ENCODE results near the gene FLRT1. TPM values are rescaled to one million over a fixed set of nuclear protein-coding genes. Genes with fewer than 3 reads are reported as not detected.
A peak's percentile ranks its signal among the peaks of the same experiment; 100 is the strongest.

The FLRT1 gene, protein sequence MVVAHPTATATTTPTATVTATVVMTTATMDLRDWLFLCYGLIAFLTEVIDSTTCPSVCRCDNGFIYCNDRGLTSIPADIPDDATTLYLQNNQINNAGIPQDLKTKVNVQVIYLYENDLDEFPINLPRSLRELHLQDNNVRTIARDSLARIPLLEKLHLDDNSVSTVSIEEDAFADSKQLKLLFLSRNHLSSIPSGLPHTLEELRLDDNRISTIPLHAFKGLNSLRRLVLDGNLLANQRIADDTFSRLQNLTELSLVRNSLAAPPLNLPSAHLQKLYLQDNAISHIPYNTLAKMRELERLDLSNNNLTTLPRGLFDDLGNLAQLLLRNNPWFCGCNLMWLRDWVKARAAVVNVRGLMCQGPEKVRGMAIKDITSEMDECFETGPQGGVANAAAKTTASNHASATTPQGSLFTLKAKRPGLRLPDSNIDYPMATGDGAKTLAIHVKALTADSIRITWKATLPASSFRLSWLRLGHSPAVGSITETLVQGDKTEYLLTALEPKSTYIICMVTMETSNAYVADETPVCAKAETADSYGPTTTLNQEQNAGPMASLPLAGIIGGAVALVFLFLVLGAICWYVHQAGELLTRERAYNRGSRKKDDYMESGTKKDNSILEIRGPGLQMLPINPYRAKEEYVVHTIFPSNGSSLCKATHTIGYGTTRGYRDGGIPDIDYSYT
- under 1 TPM; 0.10 to 0.60 TPM for total RNA-seq
- not detected for polyA plus RNA-seq
- long read RNA-seq, donor 1, result 0 reads
- long read RNA-seq, donor 2, partial matches to known transcripts, result 0 of 3 reads
- long read RNA-seq, donor 2, other reads (novel, unspliced or antisense), result 2 of 3 reads

GRCh38 chr11:64035576-64035975 is at the start of gene FLRT1:
Gene FLRT1, plus strand, starts transcription at chr11:64035931. Its CDS starts 80,337 bp downstream, at chr11:64116268.
- Histone ChIP-seq H3K27me3 (ENCODE audit: control insufficient read depth in 1 of 2, insufficient read depth in 2 of 2, low read length in 1 of 2) (no peaks in the 10 kb centered on the region), H3K4me1 (ENCODE audit: control insufficient read depth in 1 of 2, insufficient read depth in 2 of 2, low read length in 2 of 2) (no peaks in the 10 kb centered on the region), H3K4me3 (ENCODE audit: low read length in 2 of 2) (peak within 1 kb of the TSS; percentile 21 to 48), H3K27ac (ENCODE audit: low read depth in 1 of 2, low read length in 2 of 2) (no peak within 1 kb of the TSS), H3K9me3 (ENCODE audit: control insufficient read depth, low read length) (no peaks in the 10 kb centered on the region), H3K36me3 (ENCODE audit: control insufficient read depth in 1 of 2, insufficient read depth in 2 of 2, low read length in 1 of 2) (no peaks in the 10 kb centered on the region)
- intact Hi-C loops (cut with DNase I), result no loop called here
- no peak for DNase-seq
- 1 to 2% methylated on average over 13 to 59 of the region's 64 CpGs for WGBS, 2 donors
- no peak for ATAC-seq (ENCODE audit: low FRiP score)

GRCh38 chr11:63986156-63986931 is 49.4 kb upstream of the FLRT1 start, which contains the start of gene OTUB1:
Gene OTUB1, plus strand, starts transcription at chr11:63986438. Its CDS starts 19 bp downstream, at chr11:63986457.
- no peaks in the 10 kb centered on the region for H3K4me1 ChIP-seq (ENCODE audit: control insufficient read depth in 1 of 2, insufficient read depth in 2 of 2, low read length in 2 of 2)
- peak; percentile 95 for ATAC-seq (ENCODE audit: low FRiP score)
- intact Hi-C loops (cut with DNase I), result no loop called here
- WGBS, 2 donors, result 0% methylated on average over 42 to 63 of the region's 63 CpGs
- no peaks in the 10 kb centered on the region for H3K27me3 ChIP-seq (ENCODE audit: control insufficient read depth in 1 of 2, insufficient read depth in 2 of 2, low read length in 1 of 2)
- H3K27ac ChIP-seq (ENCODE audit: low read depth in 1 of 2, low read length in 2 of 2), result peak within 1 kb of the TSS in 1 of 2 donors; percentile 58
- H3K9me3 ChIP-seq (ENCODE audit: control insufficient read depth, low read length), result no peaks in the 10 kb centered on the region
- no peaks in the 10 kb centered on the region for H3K36me3 ChIP-seq (ENCODE audit: control insufficient read depth in 1 of 2, insufficient read depth in 2 of 2, low read length in 1 of 2)
- H3K4me3 ChIP-seq (ENCODE audit: low read length in 2 of 2), result peak within 1 kb of the TSS; percentile 80 to 85
- DNase-seq, result peak; percentile 96 to 97

GRCh38 chr11:63986932-63987513 is 48.7 kb upstream of the FLRT1 start:
- Histone ChIP-seq H3K9me3 (ENCODE audit: control insufficient read depth, low read length) (no peaks in the 10 kb centered on the region), H3K27ac (ENCODE audit: low read depth in 1 of 2, low read length in 2 of 2) (no peak overlapping the region), H3K36me3 (ENCODE audit: control insufficient read depth in 1 of 2, insufficient read depth in 2 of 2, low read length in 1 of 2) (no peaks in the 10 kb centered on the region), H3K27me3 (ENCODE audit: control insufficient read depth in 1 of 2, insufficient read depth in 2 of 2, low read length in 1 of 2) (no peaks in the 10 kb centered on the region), H3K4me1 (ENCODE audit: control insufficient read depth in 1 of 2, insufficient read depth in 2 of 2, low read length in 2 of 2) (no peaks in the 10 kb centered on the region), H3K4me3 (ENCODE audit: low read length in 2 of 2) (peak overlapping the region; percentile 80 to 85)
- no peak for ATAC-seq (ENCODE audit: low FRiP score)
- no peak for DNase-seq
- 23 to 29% methylated on average over 25 of the region's 25 CpGs for WGBS, 2 donors
- intact Hi-C loops (cut with DNase I), result no loop called here

- WGBS, 2 donors, result 88% methylated on average over 10 of the region's 10 CpGs
- DNase-seq (no peak), ATAC-seq (ENCODE audit: low FRiP score) (no peak)
- Histone ChIP-seq H3K27me3 (ENCODE audit: control insufficient read depth in 1 of 2, insufficient read depth in 2 of 2, low read length in 1 of 2) (no peaks in the 10 kb centered on the region), H3K36me3 (ENCODE audit: control insufficient read depth in 1 of 2, insufficient read depth in 2 of 2, low read length in 1 of 2) (no peaks in the 10 kb centered on the region), H3K9me3 (ENCODE audit: control insufficient read depth, low read length) (no peaks in the 10 kb centered on the region), H3K4me3 (ENCODE audit: low read length in 2 of 2) (no peak overlapping the region), H3K27ac (ENCODE audit: low read depth in 1 of 2, low read length in 2 of 2) (no peak overlapping the region), H3K4me1 (ENCODE audit: control insufficient read depth in 1 of 2, insufficient read depth in 2 of 2, low read length in 2 of 2) (no peaks in the 10 kb centered on the region)
- intact Hi-C loops (cut with DNase I), result no loop called here
Observed at GRCh38 chr11:63991558-63991957, 44.2 kb upstream of the FLRT1 start.

GRCh38 chr11:63993100-63993499 is 42.6 kb upstream of the FLRT1 start:
- Histone ChIP-seq H3K27me3 (ENCODE audit: control insufficient read depth in 1 of 2, insufficient read depth in 2 of 2, low read length in 1 of 2) (no peaks in the 10 kb centered on the region), H3K36me3 (ENCODE audit: control insufficient read depth in 1 of 2, insufficient read depth in 2 of 2, low read length in 1 of 2) (no peaks in the 10 kb centered on the region), H3K9me3 (ENCODE audit: control insufficient read depth, low read length) (no peaks in the 10 kb centered on the region), H3K4me1 (ENCODE audit: control insufficient read depth in 1 of 2, insufficient read depth in 2 of 2, low read length in 2 of 2) (no peaks in the 10 kb centered on the region), H3K27ac (ENCODE audit: low read depth in 1 of 2, low read length in 2 of 2) (no peak overlapping the region), H3K4me3 (ENCODE audit: low read length in 2 of 2) (no peak overlapping the region)
- ATAC-seq (ENCODE audit: low FRiP score) (no peak), DNase-seq (no peak)
- intact Hi-C loops (cut with DNase I), result no loop called here
- 84 to 90% methylated on average over 5 of the region's 5 CpGs for WGBS, 2 donors

GRCh38 chr11:63993993-63994392 is 41.7 kb upstream of the FLRT1 start:
- Histone ChIP-seq H3K9me3 (ENCODE audit: control insufficient read depth, low read length) (no peaks in the 10 kb centered on the region), H3K4me3 (ENCODE audit: low read length in 2 of 2) (no peak overlapping the region), H3K4me1 (ENCODE audit: control insufficient read depth in 1 of 2, insufficient read depth in 2 of 2, low read length in 2 of 2) (no peaks in the 10 kb centered on the region), H3K27ac (ENCODE audit: low read depth in 1 of 2, low read length in 2 of 2) (no peak overlapping the region), H3K27me3 (ENCODE audit: control insufficient read depth in 1 of 2, insufficient read depth in 2 of 2, low read length in 1 of 2) (no peaks in the 10 kb centered on the region), H3K36me3 (ENCODE audit: control insufficient read depth in 1 of 2, insufficient read depth in 2 of 2, low read length in 1 of 2) (no peaks in the 10 kb centered on the region)
- 74 to 75% methylated on average over 6 of the region's 6 CpGs for WGBS, 2 donors
- peak in 1 of 2 donors; percentile 67 for DNase-seq
- no peak for ATAC-seq (ENCODE audit: low FRiP score)
- intact Hi-C loops (cut with DNase I), result no loop called here

DNA sequence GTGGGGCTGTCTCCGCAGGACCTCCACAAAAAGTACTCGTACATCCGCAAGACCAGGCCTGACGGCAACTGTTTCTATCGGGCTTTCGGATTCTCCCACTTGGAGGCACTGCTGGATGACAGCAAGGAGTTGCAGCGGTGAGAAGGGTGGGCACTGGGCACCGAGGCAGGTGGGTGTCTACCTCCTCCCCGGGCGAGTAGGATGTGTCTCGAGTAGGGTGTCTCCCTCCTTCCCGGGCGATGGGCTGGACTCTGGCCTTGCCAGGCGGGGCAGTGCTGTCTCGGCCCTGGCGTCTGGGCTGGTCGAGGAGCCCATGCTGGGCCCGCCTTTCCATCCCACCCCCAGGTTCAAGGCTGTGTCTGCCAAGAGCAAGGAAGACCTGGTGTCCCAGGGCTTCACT is 39.2 kb upstream of the FLRT1 start:
- intact Hi-C loops (cut with DNase I), result no loop called here
- Histone ChIP-seq H3K4me3 (ENCODE audit: low read length in 2 of 2) (no peak overlapping the region), H3K27me3 (ENCODE audit: control insufficient read depth in 1 of 2, insufficient read depth in 2 of 2, low read length in 1 of 2) (no peaks in the 10 kb centered on the region), H3K9me3 (ENCODE audit: control insufficient read depth, low read length) (no peaks in the 10 kb centered on the region), H3K36me3 (ENCODE audit: control insufficient read depth in 1 of 2, insufficient read depth in 2 of 2, low read length in 1 of 2) (no peaks in the 10 kb centered on the region), H3K27ac (ENCODE audit: low read depth in 1 of 2, low read length in 2 of 2) (no peak overlapping the region), H3K4me1 (ENCODE audit: control insufficient read depth in 1 of 2, insufficient read depth in 2 of 2, low read length in 2 of 2) (no peaks in the 10 kb centered on the region)
- DNase-seq (no peak), ATAC-seq (ENCODE audit: low FRiP score) (no peak)
- 82 to 85% methylated on average over 18 of the region's 18 CpGs for WGBS, 2 donors

- no peak overlapping the region for H3K4me3 ChIP-seq (ENCODE audit: low read length in 2 of 2)
- no peaks in the 10 kb centered on the region for H3K4me1 ChIP-seq (ENCODE audit: control insufficient read depth in 1 of 2, insufficient read depth in 2 of 2, low read length in 2 of 2)
- DNase-seq (no peak), ATAC-seq (ENCODE audit: low FRiP score) (no peak)
- intact Hi-C loops (cut with DNase I), result no loop called here
- WGBS, 2 donors, result 91 to 92% methylated on average over 27 of the region's 27 CpGs
- H3K27ac ChIP-seq (ENCODE audit: low read depth in 1 of 2, low read length in 2 of 2), result no peak overlapping the region
- no peaks in the 10 kb centered on the region for H3K36me3 ChIP-seq (ENCODE audit: control insufficient read depth in 1 of 2, insufficient read depth in 2 of 2, low read length in 1 of 2)
- H3K9me3 ChIP-seq (ENCODE audit: control insufficient read depth, low read length), result no peaks in the 10 kb centered on the region
- H3K27me3 ChIP-seq (ENCODE audit: control insufficient read depth in 1 of 2, insufficient read depth in 2 of 2, low read length in 1 of 2), result no peaks in the 10 kb centered on the region
Observed at GRCh38 chr11:63997104-63997700, 38.5 kb upstream of the FLRT1 start.
